ENCODE measurements around the gene NEFH.

DNA sequence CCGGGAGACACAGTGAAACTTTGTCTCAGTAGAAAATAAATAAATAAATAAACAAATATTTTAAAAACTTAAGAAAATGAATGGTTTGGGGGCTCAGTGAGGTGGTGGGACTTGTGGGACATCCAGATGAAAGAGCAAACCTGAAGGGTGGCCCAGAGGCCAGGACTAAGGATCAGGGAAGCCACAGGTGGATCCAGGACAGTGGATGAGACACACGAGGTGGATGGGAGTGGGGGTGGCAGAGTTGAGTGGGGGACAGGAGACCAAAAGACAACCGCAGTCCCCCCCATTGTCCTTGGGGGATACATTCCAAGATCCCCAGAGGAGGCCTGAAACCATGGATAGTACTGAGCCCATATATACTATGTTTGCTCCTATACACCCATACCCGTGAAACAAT, 34.5 kb upstream of the NEFH start:
- TF ChIP-seq CTCF (IDR thresholded peaks at IDR 0.05) (no peak), KDM5A (IDR thresholded peaks at IDR 0.05) (no peak), SREBF2 (IDR thresholded peaks at IDR 0.05) (no peak), JUN (IDR thresholded peaks at IDR 0.05) (no peak), POLR2A (IDR thresholded peaks at IDR 0.05; ENCODE audit: low read length) (no peak), EP300 (IDR thresholded peaks at IDR 0.05) (no peak), EHMT2 (IDR thresholded peaks at IDR 0.05; ENCODE audit: low read depth) (no peak), FOSL2 (IDR thresholded peaks at IDR 0.05) (no peak), FOSL2 (CRISPR knock-in tag; IDR thresholded peaks at IDR 0.05) (no peak), MAX (IDR thresholded peaks at IDR 0.05) (no peak), SMC3 (IDR thresholded peaks at IDR 0.05) (no peak), CBX8 (IDR thresholded peaks at IDR 0.05) (no peak), POLR2AphosphoS2 (conservative IDR thresholded peaks at IDR 0.05; ENCODE audit: low read length) (no peak)
- TF ChIP-seq, protein P1, sequence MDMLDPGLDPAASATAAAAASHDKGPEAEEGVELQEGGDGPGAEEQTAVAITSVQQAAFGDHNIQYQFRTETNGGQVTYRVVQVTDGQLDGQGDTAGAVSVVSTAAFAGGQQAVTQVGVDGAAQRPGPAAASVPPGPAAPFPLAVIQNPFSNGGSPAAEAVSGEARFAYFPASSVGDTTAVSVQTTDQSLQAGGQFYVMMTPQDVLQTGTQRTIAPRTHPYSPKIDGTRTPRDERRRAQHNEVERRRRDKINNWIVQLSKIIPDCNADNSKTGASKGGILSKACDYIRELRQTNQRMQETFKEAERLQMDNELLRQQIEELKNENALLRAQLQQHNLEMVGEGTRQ (IDR thresholded peaks at IDR 0.05), result no peak
- TF ChIP-seq, protein P2, sequence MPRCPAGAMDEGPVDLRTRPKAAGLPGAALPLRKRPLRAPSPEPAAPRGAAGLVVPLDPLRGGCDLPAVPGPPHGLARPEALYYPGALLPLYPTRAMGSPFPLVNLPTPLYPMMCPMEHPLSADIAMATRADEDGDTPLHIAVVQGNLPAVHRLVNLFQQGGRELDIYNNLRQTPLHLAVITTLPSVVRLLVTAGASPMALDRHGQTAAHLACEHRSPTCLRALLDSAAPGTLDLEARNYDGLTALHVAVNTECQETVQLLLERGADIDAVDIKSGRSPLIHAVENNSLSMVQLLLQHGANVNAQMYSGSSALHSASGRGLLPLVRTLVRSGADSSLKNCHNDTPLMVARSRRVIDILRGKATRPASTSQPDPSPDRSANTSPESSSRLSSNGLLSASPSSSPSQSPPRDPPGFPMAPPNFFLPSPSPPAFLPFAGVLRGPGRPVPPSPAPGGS (IDR thresholded peaks at IDR 0.05), result no peak

Measured in A549 (cell line).